ENCODE data around the gene SPTBN5.

The SPTBN5 gene

DNA sequence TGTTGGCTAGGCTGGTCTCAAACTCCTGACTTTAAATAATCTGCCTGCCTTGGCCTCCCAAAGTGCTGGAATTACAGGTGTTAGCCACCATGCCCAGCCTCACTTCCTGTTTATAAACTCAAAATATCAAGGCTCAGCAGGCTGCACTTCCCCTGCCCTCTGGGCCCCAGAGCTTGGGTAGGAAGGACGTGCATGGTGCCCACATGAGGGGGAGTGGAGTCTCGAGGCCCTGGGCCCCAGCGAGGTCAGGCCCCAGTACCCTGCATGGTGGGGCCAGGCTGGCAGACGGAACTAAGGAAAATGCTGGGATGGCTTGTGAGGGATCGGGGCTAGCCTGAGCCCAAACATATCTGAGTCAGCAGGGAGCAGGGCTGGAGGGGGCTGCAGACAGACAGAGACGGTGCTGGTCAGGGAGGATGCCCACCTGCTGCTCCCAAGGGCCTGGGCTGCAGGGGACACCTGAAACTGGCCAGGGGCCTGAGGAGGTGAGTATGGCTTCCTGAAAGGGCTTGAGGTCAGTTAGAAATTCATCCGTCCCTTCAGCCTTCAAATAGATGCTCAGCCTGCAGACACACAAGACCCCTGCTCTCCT lies 5.1 kb downstream of the SPTBN5 start:
- no peak overlapping the region for H2BK120ac ChIP-seq (ENCODE audit: insufficient read depth, low read length, poor library complexity)
- no peak overlapping the region for H4K91ac ChIP-seq (ENCODE audit: low read depth, low read length)
- no peaks in the 10 kb centered on the region for H3K4me1 ChIP-seq (ENCODE audit: control insufficient read depth in 1 of 2, insufficient read depth in 2 of 2, low read length in 2 of 2)
- no peak overlapping the region for H3K4me3 ChIP-seq (ENCODE audit: low read depth, low read length)
- no peak overlapping the region for H2BK12ac ChIP-seq (ENCODE audit: low read length)
- H3K9ac ChIP-seq (ENCODE audit: low read length): no peak overlapping the region
- DNase-seq: no peak
- H3K27me3 ChIP-seq (ENCODE audit: insufficient read depth, low read length): no peaks in the 10 kb centered on the region
- WGBS (ENCODE audit: extremely low coverage, insufficient coverage, insufficient read length): no CpG with 5 or more reads among the region's 7 CpGs
- H4K8ac ChIP-seq (ENCODE audit: low read depth, low read length): no peak overlapping the region
- H3K4me2 ChIP-seq (ENCODE audit: low read length): no peak overlapping the region
- H2BK5ac ChIP-seq (ENCODE audit: low read depth, low read length, poor library complexity): no peak overlapping the region
- H3K4ac ChIP-seq (ENCODE audit: low read depth, low read length): no peak overlapping the region
- H3K79me1 ChIP-seq (ENCODE audit: low read length): no peaks in the 10 kb centered on the region
- H3K9me3 ChIP-seq (ENCODE audit: insufficient read depth, low read depth, low read length): peaks cover 2% of the 10 kb centered on the region
- no peak overlapping the region for H2AK5ac ChIP-seq (ENCODE audit: low read length)
- no peak overlapping the region for H2AFZ ChIP-seq (ENCODE audit: insufficient read depth, low read length, poor library complexity)
- H3K23ac ChIP-seq (ENCODE audit: low read length): no peak overlapping the region
- no peak overlapping the region for H3K27ac ChIP-seq (ENCODE audit: low read depth, low read length)
- no peaks in the 10 kb centered on the region for H3K36me3 ChIP-seq (ENCODE audit: control insufficient read depth in 1 of 2, insufficient read depth in 2 of 2, low read length in 2 of 2)
- H3K79me2 ChIP-seq (ENCODE audit: control insufficient read depth, insufficient read depth, low read length, poor library complexity): no peaks in the 10 kb centered on the region
- no peak overlapping the region for H3K14ac ChIP-seq (ENCODE audit: low read length)
- H3K18ac ChIP-seq (ENCODE audit: low read length): no peak overlapping the region
- no peak overlapping the region for H4K12ac ChIP-seq (ENCODE audit: low read depth, low read length)

DNA sequence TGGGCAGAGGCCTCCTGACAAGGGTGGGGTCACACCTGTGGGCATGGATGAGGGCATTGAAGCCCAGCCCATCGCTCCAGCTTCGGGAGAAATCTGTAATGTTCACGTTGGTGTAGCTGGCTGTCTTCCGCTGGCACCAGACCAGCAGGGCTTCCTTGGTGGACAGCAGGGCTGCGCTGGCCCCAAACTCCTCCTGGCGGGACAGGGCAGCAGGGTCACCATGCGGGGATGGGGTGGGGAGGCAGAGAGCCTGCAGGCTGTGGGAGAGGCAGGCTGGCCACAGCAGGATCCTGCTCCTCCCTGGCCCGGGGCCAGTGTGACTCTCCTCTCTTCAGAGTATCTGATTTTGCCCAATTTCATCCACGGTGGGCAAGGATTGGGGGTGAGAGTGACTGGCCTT lies 6.0 kb downstream of the SPTBN5 start:
- Histone ChIP-seq H2BK12ac (ENCODE audit: low read length) (no peak overlapping the region), H3K79me1 (ENCODE audit: low read length) (no peaks in the 10 kb centered on the region), H3K4me1 (ENCODE audit: control insufficient read depth in 1 of 2, insufficient read depth in 2 of 2, low read length in 2 of 2) (no peaks in the 10 kb centered on the region), H3K79me2 (ENCODE audit: control insufficient read depth, insufficient read depth, low read length, poor library complexity) (no peaks in the 10 kb centered on the region), H2AFZ (ENCODE audit: insufficient read depth, low read length, poor library complexity) (no peak overlapping the region), H4K91ac (ENCODE audit: low read depth, low read length) (no peak overlapping the region), H3K18ac (ENCODE audit: low read length) (no peak overlapping the region), H2BK5ac (ENCODE audit: low read depth, low read length, poor library complexity) (no peak overlapping the region), H3K4me3 (ENCODE audit: low read depth, low read length) (no peak overlapping the region), H3K9me3 (ENCODE audit: insufficient read depth, low read depth, low read length) (peaks cover 2% of the 10 kb centered on the region), H3K4ac (ENCODE audit: low read depth, low read length) (no peak overlapping the region), H3K4me2 (ENCODE audit: low read length) (no peak overlapping the region), H2BK120ac (ENCODE audit: insufficient read depth, low read length, poor library complexity) (no peak overlapping the region), H3K23ac (ENCODE audit: low read length) (no peak overlapping the region), H4K12ac (ENCODE audit: low read depth, low read length) (no peak overlapping the region), H3K14ac (ENCODE audit: low read length) (no peak overlapping the region), H4K8ac (ENCODE audit: low read depth, low read length) (no peak overlapping the region), H3K9ac (ENCODE audit: low read length) (no peak overlapping the region), H2AK5ac (ENCODE audit: low read length) (no peak overlapping the region), H3K36me3 (ENCODE audit: control insufficient read depth in 1 of 2, insufficient read depth in 2 of 2, low read length in 2 of 2) (no peaks in the 10 kb centered on the region), H3K27ac (ENCODE audit: low read depth, low read length) (no peak overlapping the region), H3K27me3 (ENCODE audit: insufficient read depth, low read length) (no peaks in the 10 kb centered on the region)
- DNase-seq: no peak
- WGBS (ENCODE audit: extremely low coverage, insufficient coverage, insufficient read length): no CpG with 5 or more reads among the region's 9 CpGs

DNA sequence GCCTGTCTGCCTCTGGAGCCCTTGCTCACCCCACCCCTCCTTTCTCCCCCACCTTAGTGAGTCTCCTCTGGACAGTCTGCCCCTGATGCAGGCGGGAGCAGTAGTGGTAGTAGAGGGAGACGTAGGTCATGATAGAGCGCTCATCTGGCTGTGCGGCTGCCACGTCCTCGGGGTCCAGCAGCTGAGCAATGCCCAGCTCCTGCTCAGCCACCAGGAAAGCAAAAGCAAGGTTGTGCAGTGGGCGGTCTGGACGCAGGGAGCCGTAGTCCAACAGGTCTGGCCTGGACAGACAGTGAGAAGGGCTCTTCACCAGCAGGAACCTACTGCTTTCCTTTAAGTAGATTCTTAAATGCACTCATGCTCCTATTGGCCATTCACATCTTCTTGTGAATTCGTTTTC lies 6.7 kb downstream of the SPTBN5 start:
- H3K4ac ChIP-seq (ENCODE audit: low read depth, low read length): no peak overlapping the region
- peaks cover 2% of the 10 kb centered on the region for H3K9me3 ChIP-seq (ENCODE audit: insufficient read depth, low read depth, low read length)
- no peak overlapping the region for H3K27ac ChIP-seq (ENCODE audit: low read depth, low read length)
- no peaks in the 10 kb centered on the region for H3K36me3 ChIP-seq (ENCODE audit: control insufficient read depth in 1 of 2, insufficient read depth in 2 of 2, low read length in 2 of 2)
- no peak overlapping the region for H3K18ac ChIP-seq (ENCODE audit: low read length)
- no peak overlapping the region for H3K23ac ChIP-seq (ENCODE audit: low read length)
- no peaks in the 10 kb centered on the region for H3K27me3 ChIP-seq (ENCODE audit: insufficient read depth, low read length)
- H3K79me2 ChIP-seq (ENCODE audit: control insufficient read depth, insufficient read depth, low read length, poor library complexity): no peaks in the 10 kb centered on the region
- whole genome bisulfite sequencing (ENCODE audit: extremely low coverage, insufficient coverage, insufficient read length): no CpG with 5 or more reads among the region's 10 CpGs
- H2BK120ac ChIP-seq (ENCODE audit: insufficient read depth, low read length, poor library complexity): no peak overlapping the region
- H3K4me3 ChIP-seq (ENCODE audit: low read depth, low read length): no peak overlapping the region
- no peak overlapping the region for H2AK5ac ChIP-seq (ENCODE audit: low read length)
- no peak overlapping the region for H2AFZ ChIP-seq (ENCODE audit: insufficient read depth, low read length, poor library complexity)
- no peaks in the 10 kb centered on the region for H3K79me1 ChIP-seq (ENCODE audit: low read length)
- no peak overlapping the region for H3K4me2 ChIP-seq (ENCODE audit: low read length)
- no peak overlapping the region for H2BK12ac ChIP-seq (ENCODE audit: low read length)
- DNase-seq: no peak
- no peak overlapping the region for H4K12ac ChIP-seq (ENCODE audit: low read depth, low read length)
- H4K8ac ChIP-seq (ENCODE audit: low read depth, low read length): no peak overlapping the region
- H3K14ac ChIP-seq (ENCODE audit: low read length): no peak overlapping the region
- H3K4me1 ChIP-seq (ENCODE audit: control insufficient read depth in 1 of 2, insufficient read depth in 2 of 2, low read length in 2 of 2): peaks cover 4 to 5% of the 10 kb centered on the region in 2 experiments
- no peak overlapping the region for H3K9ac ChIP-seq (ENCODE audit: low read length)
- H2BK5ac ChIP-seq (ENCODE audit: low read depth, low read length, poor library complexity): no peak overlapping the region
- H4K91ac ChIP-seq (ENCODE audit: low read depth, low read length): no peak overlapping the region

DNA sequence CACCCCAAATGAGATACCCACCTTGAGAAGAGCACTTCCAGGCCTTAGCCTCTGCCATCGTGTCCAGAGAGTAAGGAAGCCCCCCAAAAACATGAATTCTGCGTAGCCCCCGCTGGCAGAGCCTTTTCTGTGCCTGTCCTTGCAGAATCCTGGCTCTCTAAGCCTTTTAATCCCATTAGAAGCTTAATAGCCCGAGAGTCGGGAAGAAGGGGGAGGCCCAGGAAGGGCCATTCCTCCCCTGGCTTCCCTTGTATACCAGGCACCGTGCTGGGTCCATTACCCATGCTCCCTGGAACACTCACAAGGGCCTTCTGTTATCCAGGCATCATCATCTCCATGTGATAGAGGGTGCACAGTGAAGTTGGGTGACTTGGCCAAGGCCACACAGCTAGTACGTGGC lies 7.1 kb downstream of the SPTBN5 start:
- Histone ChIP-seq H3K9ac (ENCODE audit: low read length) (no peak overlapping the region), H3K14ac (ENCODE audit: low read length) (no peak overlapping the region), H3K79me1 (ENCODE audit: low read length) (no peaks in the 10 kb centered on the region), H3K27ac (ENCODE audit: low read depth, low read length) (no peak overlapping the region), H3K36me3 (ENCODE audit: control insufficient read depth in 1 of 2, insufficient read depth in 2 of 2, low read length in 2 of 2) (no peaks in the 10 kb centered on the region), H4K8ac (ENCODE audit: low read depth, low read length) (no peak overlapping the region), H3K9me3 (ENCODE audit: insufficient read depth, low read depth, low read length) (peaks cover 5% of the 10 kb centered on the region), H2AFZ (ENCODE audit: insufficient read depth, low read length, poor library complexity) (no peak overlapping the region), H3K4me2 (ENCODE audit: low read length) (no peak overlapping the region), H3K23ac (ENCODE audit: low read length) (no peak overlapping the region), H3K27me3 (ENCODE audit: insufficient read depth, low read length) (peaks cover 2% of the 10 kb centered on the region), H2AK5ac (ENCODE audit: low read length) (no peak overlapping the region), H3K4me1 (ENCODE audit: control insufficient read depth in 1 of 2, insufficient read depth in 2 of 2, low read length in 2 of 2) (peaks cover 5 to 8% of the 10 kb centered on the region in 2 experiments), H3K4me3 (ENCODE audit: low read depth, low read length) (no peak overlapping the region), H4K12ac (ENCODE audit: low read depth, low read length) (no peak overlapping the region), H2BK12ac (ENCODE audit: low read length) (no peak overlapping the region), H2BK120ac (ENCODE audit: insufficient read depth, low read length, poor library complexity) (no peak overlapping the region), H4K91ac (ENCODE audit: low read depth, low read length) (no peak overlapping the region), H2BK5ac (ENCODE audit: low read depth, low read length, poor library complexity) (no peak overlapping the region), H3K79me2 (ENCODE audit: control insufficient read depth, insufficient read depth, low read length, poor library complexity) (no peaks in the 10 kb centered on the region), H3K4ac (ENCODE audit: low read depth, low read length) (no peak overlapping the region), H3K18ac (ENCODE audit: low read length) (no peak overlapping the region)
- whole genome bisulfite sequencing (ENCODE audit: extremely low coverage, insufficient coverage, insufficient read length): no CpG with 5 or more reads among the region's 7 CpGs
- DNase-seq: no peak

Data from trophoblast cell (in vitro differentiated cells and primary cell).